B cell (primary cell): Measurements from ENCODE around the gene ACP1.

Source experiments
- CTCF ChIP-seq: fragments of 200-600 bp; IDR thresholded peaks from one replicate; pipeline ENCODE4 v1.8.0; 2022; ENCODE audit warnings: antibody characterized with exemption, mild to moderate bottlenecking
- EZH2 ChIP-seq: IDR thresholded peaks from 2 replicates; pipeline ENCODE4 v1.6.1; 2012; ENCODE audit warnings: borderline replicate concordance, low read depth, mild to moderate bottlenecking, moderate library complexity, low read length; ENCODE audit not compliant: insufficient read depth, poor library complexity, severe bottlenecking

GRCh38 chr2:263774-264492, 814 bp upstream of the ACP1 start, which contains the start of gene SH3YL1:
- TF ChIP-seq CTCF: no peak
- no peak for TF ChIP-seq EZH2
